Nephron (organoid): ENCODE measurements around the gene IMPACT.

Experiments
- H3K27ac Mint-ChIP-seq, 3 experiments: 2 replicates each; pipeline ENCODE4 v1.8.0; 2020; ENCODE audit warnings: mixed read lengths in 3 of 3, mild to moderate bottlenecking in 2 of 3, moderate library complexity in 1 of 3
- H3K27me3 Mint-ChIP-seq: 2 replicates; pipeline ENCODE4 v1.8.0; 2021; ENCODE audit warnings: low read depth, mild to moderate bottlenecking, moderate library complexity, mixed read lengths
- H3K36me3 Mint-ChIP-seq: 2 replicates; pipeline ENCODE4 v1.8.0; 2020; ENCODE audit warnings: low read depth, mixed read lengths
- H3K4me1 Mint-ChIP-seq: 2 replicates; pipeline ENCODE4 v1.8.0; 2020; ENCODE audit warnings: mixed read lengths
- H3K4me3 Mint-ChIP-seq, 3 experiments: 2 replicates each; pipeline ENCODE4 v1.8.0; 2020; ENCODE audit warnings: mild to moderate bottlenecking in 3 of 3, mixed read lengths in 3 of 3, moderate library complexity in 2 of 3
- H3K9me3 Mint-ChIP-seq: 2 replicates; pipeline ENCODE4 v1.8.0; 2020; ENCODE audit warnings: mixed read lengths
- CTCF ChIP-seq, 3 experiments: fragments of 200-600 bp; sonication (generic); IDR thresholded peaks; one replicate each; pipeline ENCODE4 v1.5.0; 2021; ENCODE audit warnings: antibody characterized with exemption in 3 of 3; ENCODE audit not compliant: unreplicated experiment in 3 of 3

IMPACT gene

GRCh38 chr18:24485681-24486080 is 59.2 kb downstream of the IMPACT start:
- H3K36me3 Mint-ChIP-seq, result no peaks in the 10 kb centered on the region

GRCh38 chr18:24486684-24487083 is 60.2 kb downstream of the IMPACT start:
- Mint-ChIP-seq H3K4me1 (peaks cover 7% of the 10 kb centered on the region), H3K9me3 (no peaks in the 10 kb centered on the region), H3K27ac (no peak overlapping the region), H3K4me3 (no peak overlapping the region), H3K36me3 (no peaks in the 10 kb centered on the region), H3K27me3 (no peaks in the 10 kb centered on the region)
- no peak for TF ChIP-seq CTCF (IDR thresholded peaks at IDR 0.05; ENCODE audit: unreplicated experiment in 3 of 3)

More at GRCh38 chr18:24485681-24486080, 59.2 kb downstream of the IMPACT start:
- Mint-ChIP-seq H3K27me3 (no peaks in the 10 kb centered on the region), H3K9me3 (no peaks in the 10 kb centered on the region), H3K4me1 (peaks cover 5% of the 10 kb centered on the region), H3K27ac (no peak overlapping the region), H3K4me3 (no peak overlapping the region)
- no peak for TF ChIP-seq CTCF (IDR thresholded peaks at IDR 0.05; ENCODE audit: unreplicated experiment in 3 of 3)

GRCh38 chr18:24488824-24489493 is 62.5 kb downstream of the IMPACT start:
- TF ChIP-seq CTCF (IDR thresholded peaks at IDR 0.05; ENCODE audit: unreplicated experiment in 3 of 3), result peak; percentile 73 to 85 (median 80)
- Mint-ChIP-seq H3K27me3 (no peaks in the 10 kb centered on the region), H3K4me1 (peaks cover 17% of the 10 kb centered on the region), H3K36me3 (no peaks in the 10 kb centered on the region), H3K4me3 (no peak overlapping the region), H3K27ac (peak overlapping the region in 2 of 3 experiments; percentile 1 to 13), H3K9me3 (no peaks in the 10 kb centered on the region)

- H3K4me3 Mint-ChIP-seq, result no peak overlapping the region
- peaks cover 17% of the 10 kb centered on the region for H3K4me1 Mint-ChIP-seq
- H3K27me3 Mint-ChIP-seq, result no peaks in the 10 kb centered on the region
- TF ChIP-seq CTCF (IDR thresholded peaks at IDR 0.05; ENCODE audit: unreplicated experiment in 3 of 3), result no peak
- H3K36me3 Mint-ChIP-seq, result no peaks in the 10 kb centered on the region
- H3K9me3 Mint-ChIP-seq, result peaks cover 3% of the 10 kb centered on the region
- no peak overlapping the region for H3K27ac Mint-ChIP-seq
These were observed 64.1 kb downstream of the IMPACT start for GRCh38 chr18:24490539-24490938.

GRCh38 chr18:24491927-24492834 is 65.7 kb downstream of the IMPACT start:
- peaks cover 20% of the 10 kb centered on the region for H3K4me1 Mint-ChIP-seq
- H3K9me3 Mint-ChIP-seq, result peaks cover 3% of the 10 kb centered on the region

More at GRCh38 chr18:24491927-24492834, 65.7 kb downstream of the IMPACT start:
- no peak for TF ChIP-seq CTCF (IDR thresholded peaks at IDR 0.05; ENCODE audit: unreplicated experiment in 3 of 3)
- H3K36me3 Mint-ChIP-seq, result no peaks in the 10 kb centered on the region
- peak overlapping the region; percentile 88 for H3K27ac Mint-ChIP-seq
- peak overlapping the region; percentile 18 to 55 (median 44) for H3K4me3 Mint-ChIP-seq
- no peaks in the 10 kb centered on the region for H3K27me3 Mint-ChIP-seq
